NCI-H446 (cell line): Measurements from ENCODE around the gene SGCA.
A peak's percentile ranks its signal among the peaks of the same experiment; 100 is the strongest.

Experiments used
- DNase-seq, 2 experiments: peaks; one replicate each; lab custom pipeline; 2025; lab: John Stamatoyannopoulos, UW

SGCA gene

DNA sequence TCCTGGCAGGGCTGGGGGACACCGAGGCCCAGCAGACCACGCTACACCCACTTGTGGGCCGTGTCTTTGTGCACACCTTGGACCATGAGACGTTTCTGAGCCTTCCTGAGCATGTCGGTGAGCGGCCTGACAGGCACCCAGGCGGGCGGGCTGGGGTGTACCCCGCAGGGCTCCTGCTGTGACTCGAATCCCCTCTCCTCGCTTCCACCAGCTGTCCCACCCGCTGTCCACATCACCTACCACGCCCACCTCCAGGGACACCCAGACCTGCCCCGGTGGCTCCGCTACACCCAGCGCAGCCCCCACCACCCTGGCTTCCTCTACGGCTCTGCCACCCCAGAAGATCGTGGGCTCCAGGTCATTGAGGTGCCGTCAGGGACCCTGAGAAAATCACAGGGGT, 1.6 kb downstream of the SGCA start:
- DNase-seq, result no peak

DNA sequence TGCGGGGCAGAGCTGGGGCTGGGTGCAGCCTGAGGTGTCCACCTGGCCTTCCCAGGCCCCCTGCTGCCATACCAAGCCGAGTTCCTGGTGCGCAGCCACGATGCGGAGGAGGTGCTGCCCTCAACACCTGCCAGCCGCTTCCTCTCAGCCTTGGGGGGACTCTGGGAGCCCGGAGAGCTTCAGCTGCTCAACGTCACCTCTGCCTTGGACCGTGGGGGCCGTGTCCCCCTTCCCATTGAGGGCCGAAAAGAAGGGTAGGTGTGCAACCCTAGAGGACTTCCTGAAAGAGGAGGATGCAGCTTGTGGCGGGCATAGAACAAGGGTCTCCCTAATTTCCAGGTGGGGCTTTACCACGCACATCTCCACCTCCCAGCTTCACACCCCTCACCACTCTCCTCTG, 2.5 kb downstream of the SGCA start:
- no peak for DNase-seq

DNA sequence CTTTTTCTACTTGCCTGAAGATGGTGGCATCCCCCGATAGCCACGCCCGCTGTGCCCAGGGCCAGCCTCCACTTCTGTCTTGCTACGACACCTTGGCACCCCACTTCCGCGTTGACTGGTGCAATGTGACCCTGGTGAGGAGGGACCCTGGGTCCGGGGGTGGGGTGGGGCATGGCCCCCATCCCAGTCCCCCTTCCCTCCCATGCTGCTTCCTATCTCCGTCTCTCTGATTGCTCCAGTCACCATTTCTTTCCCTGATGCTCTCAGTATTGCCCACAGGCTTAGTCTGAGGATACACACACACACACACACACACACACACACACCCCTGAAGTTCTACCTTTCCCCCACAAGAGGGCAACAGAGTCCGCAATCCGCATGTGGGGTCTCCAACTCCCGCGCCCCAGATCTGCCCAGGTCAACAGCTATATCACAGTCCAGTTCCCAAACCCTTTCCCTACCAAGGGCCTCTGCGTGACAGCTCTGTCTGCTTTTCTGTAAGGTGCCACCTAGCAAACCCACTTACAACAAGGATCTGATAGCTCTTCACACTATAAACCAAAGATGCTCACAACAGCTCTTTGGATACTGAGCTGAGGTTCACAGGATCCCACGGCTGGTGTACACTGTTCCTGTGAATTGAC, 3.4 kb downstream of the SGCA start:
- peak in 1 of 2 experiments; percentile 43 for DNase-seq

DNA sequence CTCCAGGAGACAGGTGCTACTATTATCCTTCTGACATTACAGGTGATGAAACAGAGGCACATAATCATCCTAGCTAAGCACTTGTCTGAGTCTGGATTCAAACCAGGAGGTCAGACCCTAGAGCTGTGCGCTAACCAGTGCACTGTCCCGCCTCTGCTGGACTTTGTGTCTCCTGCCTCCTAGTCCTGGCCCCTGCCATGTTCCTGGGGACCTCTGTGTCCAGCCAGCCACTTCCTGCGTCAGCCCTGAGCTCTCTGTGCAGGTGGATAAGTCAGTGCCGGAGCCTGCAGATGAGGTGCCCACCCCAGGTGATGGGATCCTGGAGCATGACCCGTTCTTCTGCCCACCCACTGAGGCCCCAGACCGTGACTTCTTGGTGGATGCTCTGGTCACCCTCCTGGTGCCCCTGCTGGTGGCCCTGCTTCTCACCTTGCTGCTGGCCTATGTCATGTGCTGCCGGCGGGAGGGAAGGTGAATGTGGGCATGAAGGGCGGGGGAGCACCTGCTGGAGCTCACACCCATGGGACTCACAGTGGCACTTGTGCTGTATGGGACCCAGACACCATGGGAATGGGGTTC, 4.2 kb downstream of the SGCA start:
- DNase-seq, result no peak

DNA sequence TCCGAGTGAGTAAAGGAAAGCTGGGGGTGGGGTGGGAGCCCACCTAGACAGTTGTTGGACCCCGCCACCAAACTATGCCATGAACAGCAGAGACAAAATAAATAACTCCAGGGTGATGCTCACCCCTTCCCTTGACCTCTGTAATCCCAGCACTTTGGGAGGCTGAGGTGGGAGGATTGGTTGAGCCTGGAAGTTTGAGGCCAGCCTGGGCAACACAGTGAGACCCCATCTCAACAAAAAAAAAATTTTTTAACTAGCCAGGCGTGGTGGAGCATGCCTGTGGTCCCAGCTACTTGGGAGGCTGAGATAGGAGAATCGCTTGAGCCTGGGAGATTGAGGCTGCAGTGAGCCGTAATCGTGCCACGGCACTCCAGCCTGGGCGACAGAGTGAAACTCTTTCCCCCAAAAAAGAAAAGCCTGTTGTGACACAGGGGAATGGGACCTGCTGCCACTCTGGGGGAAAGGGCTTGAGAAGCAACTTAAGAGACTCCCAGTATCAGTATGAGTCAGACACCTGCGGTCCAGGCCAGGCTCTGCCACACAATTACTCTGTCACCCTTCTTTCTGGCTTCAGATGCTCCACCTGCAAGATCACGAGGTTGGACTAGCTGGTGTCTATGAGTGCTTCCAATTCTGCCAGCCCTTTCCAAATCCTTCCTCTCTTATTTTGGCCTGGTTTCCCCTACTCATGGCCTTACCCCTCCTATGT, 5.0 kb downstream of the SGCA start:
- no peak for DNase-seq

DNA sequence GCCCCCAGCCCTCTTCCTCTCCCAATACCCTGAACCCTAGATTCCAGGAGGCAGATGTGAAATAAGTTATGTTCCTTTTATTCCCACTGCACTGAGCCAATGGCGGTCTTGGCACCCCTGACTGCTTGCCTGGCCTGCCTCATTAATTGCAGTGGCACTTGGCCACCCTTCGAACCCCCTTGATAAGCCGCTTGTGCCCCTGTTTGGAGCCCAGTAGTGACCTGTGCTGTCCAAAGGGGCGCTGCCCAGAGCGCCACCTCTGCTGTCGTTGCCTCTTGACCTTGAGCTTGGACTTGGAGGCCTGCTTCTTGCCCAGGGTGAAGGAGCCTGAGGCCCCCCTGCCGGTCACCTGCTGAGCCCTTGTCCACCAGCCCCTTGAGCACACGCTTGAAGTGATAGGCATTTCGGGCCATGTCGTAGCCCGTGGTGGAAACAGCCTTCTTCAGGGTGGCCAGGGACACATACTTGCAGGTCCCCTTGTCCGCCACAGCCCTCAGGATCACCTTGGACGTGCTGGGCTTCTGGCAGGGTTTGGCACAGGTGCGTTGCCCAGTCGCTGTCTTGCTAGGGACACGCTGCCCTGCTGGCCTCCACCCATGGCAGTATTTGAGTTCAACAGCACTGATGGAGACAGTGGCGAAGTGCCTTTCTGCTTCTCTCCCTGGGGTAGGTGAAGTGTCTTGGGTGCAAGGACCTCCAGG, 5.7 kb downstream of the SGCA start:
- no peak for DNase-seq

DNA sequence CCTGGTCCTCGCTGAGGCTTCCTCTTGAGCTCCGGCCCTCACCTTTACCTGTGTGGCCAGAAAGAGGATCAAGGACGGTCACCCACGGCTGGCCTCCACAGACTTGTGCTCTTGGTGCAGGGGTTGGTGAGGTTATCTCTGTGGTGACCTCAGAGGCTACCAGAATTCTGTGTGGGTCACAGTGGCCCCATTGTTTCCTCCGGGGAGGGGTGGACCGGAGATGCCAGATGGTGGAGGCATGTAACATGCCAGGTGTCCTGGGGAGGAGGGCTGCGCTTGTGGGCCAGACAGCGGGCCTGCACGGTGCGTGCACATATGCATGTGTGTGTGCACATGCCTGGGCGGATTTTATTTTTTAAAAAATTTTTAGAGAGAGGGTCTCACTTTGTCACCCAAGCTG, 6.3 kb downstream of the SGCA start:
- DNase-seq, result no peak

DNA sequence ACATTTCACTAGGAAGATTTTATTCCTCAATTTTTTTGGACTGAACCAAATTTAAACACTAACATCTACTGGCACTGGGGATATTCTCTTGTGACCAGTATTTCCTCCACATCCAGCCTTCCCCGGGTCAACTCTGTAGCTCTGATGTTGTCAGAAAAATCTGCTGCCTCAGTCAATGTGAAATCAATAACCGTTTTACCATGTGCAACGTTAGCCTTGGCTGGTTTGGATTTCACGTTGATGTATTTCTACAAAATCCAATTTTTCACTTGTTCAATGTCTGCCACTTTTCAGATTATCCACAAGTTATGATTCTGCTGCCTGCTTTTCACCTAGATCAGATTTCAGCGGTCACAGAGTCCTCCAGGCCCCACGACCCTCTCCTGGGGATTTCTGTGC, 7.1 kb downstream of the SGCA start:
- no peak for DNase-seq

DNA sequence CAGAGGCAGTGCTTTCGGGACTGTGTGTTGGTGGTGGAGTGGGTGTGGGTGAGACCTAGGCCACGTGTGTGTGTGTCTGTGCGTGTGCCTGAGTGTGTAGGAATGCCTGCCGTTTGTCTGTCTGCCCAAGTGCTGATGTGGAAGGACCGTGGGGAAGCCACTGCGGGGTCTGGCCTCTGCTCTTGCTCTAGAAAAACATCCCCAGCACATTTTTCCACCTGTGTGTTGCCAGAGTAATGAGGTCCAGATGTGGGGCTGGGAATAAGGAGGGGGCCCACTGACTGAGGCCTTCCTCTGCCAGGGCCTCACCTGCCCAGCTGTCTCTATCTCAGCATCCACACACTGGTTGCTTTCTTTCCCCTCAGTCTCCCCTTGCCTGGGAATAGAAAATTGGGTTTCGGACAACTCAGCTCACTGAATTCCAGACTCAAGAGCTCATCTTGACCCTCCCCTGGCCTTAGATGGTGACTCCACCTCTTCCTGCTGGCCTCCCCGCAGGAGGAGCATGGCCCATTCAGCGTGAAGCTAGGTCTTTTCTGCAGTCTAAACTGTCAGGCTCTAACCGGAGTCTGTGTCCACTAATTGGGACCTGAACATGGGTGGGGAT, 7.6 kb downstream of the SGCA start:
- DNase-seq, result no peak

DNA sequence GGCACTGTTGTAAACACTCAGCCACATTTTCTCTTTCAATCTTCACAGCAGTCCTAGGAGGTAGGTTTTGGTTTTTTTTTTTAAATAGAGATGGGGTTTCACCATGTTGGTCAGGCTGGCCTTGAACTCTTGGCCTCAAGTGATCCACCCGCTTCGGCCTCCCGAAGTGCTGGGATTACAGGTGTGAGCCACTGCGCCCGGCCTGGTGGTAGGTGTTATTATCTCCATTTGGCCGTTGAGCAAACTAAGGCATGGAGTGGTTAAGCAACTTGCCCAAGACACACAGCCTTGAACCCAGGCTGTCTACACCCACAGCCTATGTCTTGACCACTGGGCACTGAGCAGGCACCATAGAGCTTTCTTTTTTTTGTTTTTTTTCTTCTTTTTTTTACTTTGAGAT, 8.6 kb downstream of the SGCA start:
- no peak for DNase-seq

DNA sequence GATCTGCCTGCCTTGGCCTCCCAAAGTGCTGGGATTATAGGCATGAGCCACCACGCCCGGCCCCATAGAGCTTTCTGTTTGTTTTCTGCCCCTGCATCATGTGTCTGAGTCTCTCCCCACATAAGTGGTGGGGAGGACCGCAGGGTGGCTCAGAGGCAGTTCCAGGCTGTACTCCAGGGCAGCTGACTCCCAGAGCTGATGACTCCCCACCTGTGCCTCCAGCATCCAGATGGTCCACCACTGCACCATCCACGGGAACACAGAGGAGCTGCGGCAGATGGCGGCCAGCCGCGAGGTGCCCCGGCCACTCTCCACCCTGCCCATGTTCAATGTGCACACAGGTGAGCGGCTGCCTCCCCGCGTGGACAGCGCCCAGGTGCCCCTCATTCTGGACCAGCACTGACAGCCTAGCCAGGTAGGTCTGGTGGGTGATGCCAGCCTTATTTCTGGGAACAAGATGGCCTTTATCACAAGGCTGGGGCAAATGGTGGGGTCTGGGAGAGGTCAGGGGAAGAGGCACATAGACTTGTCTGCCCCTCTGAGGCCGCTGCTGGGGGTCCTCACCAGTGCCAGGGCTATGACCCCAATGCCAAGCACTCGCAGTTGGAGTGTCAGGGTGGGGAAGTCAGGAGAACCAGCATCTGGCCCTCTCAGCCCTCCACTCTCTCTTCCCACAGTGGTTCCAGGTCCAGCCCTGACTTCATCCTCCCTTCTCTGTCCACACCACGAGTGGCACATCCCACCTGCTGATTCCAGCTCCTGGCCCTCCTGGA, 9.4 kb downstream of the SGCA start:
- no peak for DNase-seq

DNA sequence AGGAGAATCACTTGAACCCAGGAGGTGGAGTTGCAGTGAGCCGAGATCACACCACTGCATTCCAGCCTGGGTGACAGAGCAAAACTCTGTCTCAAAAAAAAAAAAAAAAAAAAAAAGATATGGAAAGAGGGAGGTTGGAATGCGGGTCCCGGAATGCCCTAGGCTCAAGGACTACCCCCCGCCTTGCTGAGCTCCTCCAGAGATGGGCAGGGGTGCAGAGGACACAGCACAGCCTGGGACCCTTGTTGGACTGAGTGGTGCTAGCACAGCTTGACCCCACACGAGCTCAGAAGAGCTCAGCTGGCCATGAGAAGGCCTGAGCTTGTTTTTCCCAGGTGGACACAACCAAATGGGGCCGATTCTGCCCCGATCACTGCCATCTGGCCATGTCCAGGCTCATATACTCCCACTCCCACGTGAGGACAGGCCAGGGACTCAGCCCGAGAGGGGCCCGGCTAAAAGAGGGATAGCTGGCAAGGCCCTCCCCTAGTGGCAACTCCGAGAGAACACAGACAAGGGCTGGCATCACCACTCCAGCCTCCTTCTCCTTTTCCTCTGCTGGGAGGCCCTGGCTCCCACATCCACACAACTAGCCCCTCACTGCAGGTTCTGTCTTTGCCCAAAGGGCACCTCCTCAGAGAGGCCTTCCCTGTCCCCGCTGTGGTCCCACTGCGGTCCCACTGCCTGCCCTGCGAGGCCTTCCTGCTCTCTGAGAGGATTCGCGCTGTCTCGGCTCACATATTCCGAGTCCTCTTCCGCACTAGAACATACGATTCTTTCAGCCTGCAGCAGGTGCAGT, 11.0 kb downstream of the SGCA start:
- no peak for DNase-seq

DNA sequence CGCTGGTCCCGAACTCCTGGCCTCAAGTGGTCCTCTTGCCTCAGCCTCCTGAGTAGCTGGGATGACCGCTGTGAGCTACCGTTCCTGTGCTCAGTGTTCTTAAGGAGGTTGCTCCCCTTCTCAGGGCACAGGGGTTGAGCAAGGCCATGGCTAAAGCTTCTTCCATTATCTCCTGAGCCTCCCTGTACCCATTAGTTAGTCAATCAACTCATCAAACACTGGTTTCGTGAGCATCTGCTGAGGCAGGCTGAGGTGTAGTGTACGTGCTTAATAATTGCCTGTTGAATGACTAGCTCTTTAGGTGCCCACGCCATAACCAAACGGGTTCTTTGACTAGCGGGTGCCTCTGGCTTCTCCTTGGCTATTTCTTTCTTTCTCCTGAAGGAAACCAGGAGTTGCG, 11.7 kb downstream of the SGCA start:
- DNase-seq, result no peak

DNA sequence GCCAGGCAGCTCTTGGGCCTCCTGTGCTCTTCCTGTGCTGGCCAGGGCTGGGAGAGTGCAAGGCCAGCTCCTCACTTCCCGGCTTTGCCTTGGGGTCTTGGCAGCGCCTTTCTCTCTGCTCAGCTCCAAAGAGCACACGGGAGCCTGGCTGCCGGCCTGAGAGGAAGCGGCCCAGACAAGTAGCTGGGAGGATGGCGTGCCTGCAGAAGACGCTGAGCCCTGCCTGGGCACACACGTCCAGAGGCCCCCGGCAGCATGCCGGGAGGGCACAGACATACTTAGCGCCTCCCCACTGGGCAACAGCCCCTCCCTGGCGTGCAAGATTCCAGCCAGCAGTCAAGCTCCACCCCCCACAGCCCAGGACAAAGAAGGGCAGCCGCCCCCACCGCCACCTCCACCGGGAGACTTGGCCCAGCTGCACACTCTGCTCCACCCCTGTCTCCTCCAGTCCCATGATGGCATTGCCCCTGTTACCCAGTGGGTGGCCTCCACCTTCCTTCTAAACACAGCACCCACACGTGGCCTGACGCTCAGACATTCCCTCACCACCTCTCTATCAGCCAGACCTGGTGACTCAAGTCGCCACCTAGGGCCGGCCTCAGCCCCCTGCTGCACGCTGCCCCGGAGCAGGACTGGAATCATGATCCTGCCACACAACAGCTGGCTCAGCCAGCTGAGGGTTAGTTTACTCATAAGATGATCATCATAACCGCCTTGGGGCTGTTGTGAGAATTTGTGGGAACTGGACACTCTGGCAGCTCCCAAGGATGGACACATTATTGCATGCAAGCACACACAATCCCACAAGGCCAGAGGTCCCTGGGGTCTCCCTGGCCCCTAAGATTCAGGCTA, 12.4 kb downstream of the SGCA start:
- DNase-seq, result peak in 1 of 2 experiments; percentile 61

DNA sequence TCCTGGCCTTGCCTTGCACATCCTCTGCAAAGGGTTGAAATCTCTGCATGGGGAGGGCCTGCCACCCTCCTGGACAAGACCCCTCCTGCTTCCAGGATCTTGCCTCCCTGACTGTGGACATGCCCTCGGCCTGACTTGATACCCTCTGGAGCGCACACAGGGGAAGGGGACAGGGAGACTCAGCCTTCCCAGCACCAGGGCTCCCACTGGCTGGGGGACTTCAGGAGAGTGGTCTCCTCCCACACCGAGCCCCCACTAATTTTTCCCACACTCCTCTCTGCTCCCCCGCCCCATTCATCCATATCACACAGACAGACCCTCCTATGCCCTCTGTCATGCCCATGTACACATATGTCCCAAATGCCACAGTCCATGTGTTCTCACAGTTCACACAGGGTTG, 14.3 kb downstream of the SGCA start:
- DNase-seq, result no peak

DNA sequence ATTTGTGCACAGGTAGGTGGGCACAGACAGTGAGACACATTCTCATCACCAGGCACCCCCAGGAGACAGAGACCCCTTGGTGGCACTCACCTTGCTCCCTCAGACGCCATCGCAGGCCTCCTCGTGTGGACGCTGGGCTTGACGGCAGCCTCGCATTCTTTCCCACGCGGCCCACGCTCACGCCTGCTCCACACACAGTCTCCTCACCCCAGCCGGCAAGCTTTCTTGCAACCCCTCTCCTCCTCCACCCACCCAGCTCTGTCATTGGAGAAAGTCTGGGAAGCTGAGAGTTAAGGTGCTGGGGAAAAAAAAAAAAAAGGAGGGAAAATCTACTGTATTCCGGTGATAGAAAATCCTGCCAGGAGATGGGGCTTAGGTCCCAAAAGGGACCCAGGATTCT, 14.8 kb downstream of the SGCA start:
- no peak for DNase-seq

DNA sequence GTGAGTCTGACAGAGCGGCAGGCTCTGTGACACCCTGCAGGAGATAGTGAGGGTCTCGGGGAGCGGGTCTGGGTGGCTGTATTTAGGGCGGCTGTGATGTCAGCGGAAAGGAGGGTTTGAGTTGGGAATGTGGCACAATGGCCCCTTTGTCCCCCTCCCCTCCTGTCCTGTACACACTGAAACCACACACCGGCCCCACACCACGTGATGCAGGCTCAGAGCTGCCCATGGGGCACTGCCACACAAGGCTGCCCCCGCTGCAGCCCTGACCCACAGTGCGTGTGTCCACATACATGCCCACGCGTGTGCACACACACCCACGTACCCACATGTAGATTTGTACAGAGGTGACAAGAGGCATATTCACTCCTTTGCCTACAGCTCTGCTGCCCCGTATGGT, 15.3 kb downstream of the SGCA start:
- DNase-seq, result no peak

DNA sequence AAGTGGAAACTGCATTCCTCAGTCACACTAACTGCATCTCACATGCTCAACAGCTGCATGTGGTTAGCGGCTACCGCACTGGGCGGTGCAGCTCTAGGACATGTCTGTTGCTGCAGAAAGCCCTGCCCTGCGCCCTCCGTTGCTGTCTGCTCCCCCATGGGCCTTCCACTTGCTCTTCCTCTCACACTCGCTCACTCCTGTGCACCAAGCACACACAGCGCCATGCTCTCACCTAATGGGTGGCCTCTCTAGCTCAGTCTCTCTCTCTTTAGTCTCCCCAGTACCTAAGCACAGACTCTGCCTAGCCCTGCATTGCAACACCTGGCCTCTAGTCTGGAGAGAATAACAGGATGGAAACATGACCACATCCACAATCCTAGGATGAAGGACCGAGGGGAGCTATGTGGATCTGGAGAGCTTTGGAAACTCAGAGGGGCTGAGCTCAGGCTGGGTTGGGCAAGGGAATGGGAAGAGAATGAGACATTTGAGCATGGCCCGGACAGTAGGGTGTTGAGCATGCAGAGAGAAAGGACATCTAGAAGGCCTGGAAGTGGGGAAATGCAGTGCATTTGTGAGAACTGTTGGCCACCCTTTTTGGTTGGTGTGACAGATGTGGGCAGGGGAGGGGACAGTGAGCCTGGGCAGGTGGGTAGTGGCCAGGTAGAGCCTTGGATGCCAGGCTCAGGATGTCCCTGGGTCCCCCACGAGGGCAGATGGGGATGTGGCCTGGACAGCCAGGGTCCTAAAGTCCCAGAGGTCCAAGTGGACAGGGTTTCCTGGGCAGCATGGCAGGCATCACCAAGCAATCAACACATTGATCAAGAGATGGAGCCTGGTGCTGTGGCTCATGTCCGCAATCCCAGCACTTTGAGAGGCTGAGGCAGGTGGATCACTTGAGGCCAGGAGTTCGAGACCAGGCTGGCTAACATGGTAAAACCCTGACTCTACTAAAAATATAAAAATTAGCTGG, 16.1 kb downstream of the SGCA start:
- no peak for DNase-seq
